Endothelial cell of umbilical vein (primary cell): ENCODE measurements around the gene DAB2. TPM values are rescaled to one million over a fixed set of nuclear protein-coding genes. Genes with fewer than 3 reads are reported as not detected.

ENCODE experiments used
- BruUV-seq: library from RNA; stranded (reverse); fragments of 400-500 nt; replicated peaks from 2 replicates; lab custom pipeline; 2021; lab: Mats Ljungman, UMichigan
- CTCF ChIA-PET: fragments of 300-600, 350-600 bp; sonication (Branson Sonifier 250); formaldehyde crosslinking; loops from one replicate; lab custom pipeline; 2021; ENCODE audit warnings: antibody characterized with exemption, inconsistent platforms; lab: Charles Lee
- POLR2A ChIA-PET: fragments of 300-600, 350-600 bp; sonication (Branson Sonifier 250); formaldehyde crosslinking; loops from one replicate; lab custom pipeline; 2021; ENCODE audit warnings: antibody characterized with exemption, inconsistent platforms; lab: Charles Lee
- DNase-seq: peaks from one replicate; pipeline ENCODE4 v3.0.0-alpha.2; 2011; ENCODE audit warnings: low read depth, low spot score
- FAIRE-seq: peaks from 2 replicates; lab custom pipeline; 2011; peaks lifted over from hg19 to GRCh38; lab: Jason Lieb, UNC
- H2AFZ ChIP-seq: 2 replicates; pipeline ENCODE4 v1.6.0; 2012; ENCODE audit warnings: low read depth, low read length, control low read depth, inconsistent platforms
- H3K27ac ChIP-seq: 2 replicates; pipeline ENCODE4 v1.5.1; 2011; ENCODE audit warnings: low read depth, mild to moderate bottlenecking, control low read depth, low read length, moderate library complexity; ENCODE audit not compliant: insufficient read depth
- H3K27me3 ChIP-seq, 2 experiments: 2 replicates each; pipeline versions ENCODE4 v1.6.0 to v1.6.1; 2011; ENCODE audit warnings: low read length in 2 of 2, mixed read lengths in 1 of 2; ENCODE audit not compliant: control insufficient read depth in 2 of 2, insufficient read depth in 2 of 2
- H3K36me3 ChIP-seq, 2 experiments: 2 replicates in 1 of 2; 3 replicates in 1 of 2; pipeline ENCODE4 v1.5.1; 2011; ENCODE audit warnings: low read length in 2 of 2, mild to moderate bottlenecking in 1 of 2, moderate library complexity in 1 of 2; ENCODE audit not compliant: control insufficient read depth in 2 of 2, insufficient read depth in 2 of 2; ENCODE audit errors: extremely low read depth in 1 of 2
- H3K4me1 ChIP-seq: 3 replicates; pipeline ENCODE4 v1.5.1; 2011; ENCODE audit warnings: mild to moderate bottlenecking, low read length; ENCODE audit not compliant: control insufficient read depth, insufficient read depth; ENCODE audit errors: extremely low read depth
- H3K4me2 ChIP-seq: 2 replicates; pipeline ENCODE4 v1.6.1; 2011; ENCODE audit warnings: low read length, control low read depth, mixed read lengths; ENCODE audit not compliant: insufficient read depth
- H3K4me3 ChIP-seq, 3 experiments: fragments of 200-600 bp in 1 of 3; sonication (generic), shearing (Covaris generic) in 1 of 3; replicated peaks in 1 of 3; 2 replicates each; pipeline ENCODE4 v1.5.1; 2011 to 2016; ENCODE audit warnings: control low read depth in 3 of 3, low read length in 3 of 3, mild to moderate bottlenecking in 2 of 3, inconsistent platforms in 1 of 3, low read depth in 1 of 3, moderate library complexity in 1 of 3; ENCODE audit not compliant: insufficient read depth in 1 of 3
- H3K79me2 ChIP-seq: 2 replicates; pipeline ENCODE4 v1.6.0; 2012; ENCODE audit warnings: low read length, inconsistent platforms; ENCODE audit not compliant: control insufficient read depth, insufficient read depth
- H3K9ac ChIP-seq: replicated peaks from 2 replicates; pipeline ENCODE3; 2011; ENCODE audit warnings: low read length, control low read depth; ENCODE audit not compliant: insufficient read depth; ENCODE audit errors: extremely low read depth
- H3K9me1 ChIP-seq: replicated peaks from 3 replicates; pipeline ENCODE4 v1.6.0; 2011; ENCODE audit warnings: mild to moderate bottlenecking, low read length; ENCODE audit not compliant: control insufficient read depth, insufficient read depth; ENCODE audit errors: extremely low read depth
- H3K9me3 ChIP-seq: replicated peaks from 2 replicates; pipeline ENCODE4 v1.5.1; 2012; ENCODE audit warnings: low read length, inconsistent platforms; ENCODE audit not compliant: control insufficient read depth, insufficient read depth
- H4K20me1 ChIP-seq: replicated peaks from 2 replicates; pipeline ENCODE3; 2011; ENCODE audit warnings: mild to moderate bottlenecking, low read length; ENCODE audit not compliant: control insufficient read depth, insufficient read depth; ENCODE audit errors: extremely low read depth
- EZH2 ChIP-seq: IDR thresholded peaks from 2 replicates; pipeline ENCODE4 v1.6.1; 2012; ENCODE audit warnings: borderline replicate concordance, low read depth, mild to moderate bottlenecking, moderate library complexity, low read length, inconsistent platforms; ENCODE audit not compliant: severe bottlenecking
- FOS ChIP-seq: IDR thresholded peaks from 2 replicates; pipeline ENCODE4 v1.6.1; 2011; ENCODE audit warnings: mild to moderate bottlenecking, low read length, moderate library complexity, borderline replicate concordance; ENCODE audit not compliant: insufficient read depth
- GATA2 ChIP-seq: IDR thresholded peaks from 2 replicates; pipeline ENCODE4 v1.7.0; 2011; ENCODE audit warnings: low read depth, mild to moderate bottlenecking, moderate library complexity, mixed read lengths, low read length; ENCODE audit not compliant: insufficient read length, insufficient read depth
- JUN ChIP-seq: IDR thresholded peaks from 2 replicates; pipeline ENCODE4 v1.6.1; 2011; ENCODE audit warnings: borderline replicate concordance, low read depth; ENCODE audit not compliant: insufficient read length, insufficient read depth
- MYC ChIP-seq: IDR thresholded peaks from one replicate; pipeline ENCODE4 v1.6.1; 2011; ENCODE audit warnings: mild to moderate bottlenecking, low read depth, low read length
- POLR2A ChIP-seq: IDR thresholded peaks from 2 replicates; pipeline ENCODE4 v1.6.1; 2012; ENCODE audit warnings: low read depth, mild to moderate bottlenecking, control low read depth, low read length
- POLR2AphosphoS5 ChIP-seq: IDR thresholded peaks from 2 replicates; pipeline ENCODE4 v1.6.1; 2012; ENCODE audit warnings: low read depth, mild to moderate bottlenecking, control low read depth, low read length, moderate library complexity; ENCODE audit not compliant: insufficient read depth
- dilution Hi-C: fragments of 300-500 bp; cut with MboI; formaldehyde crosslinking; loops from one replicate; pipeline ENCODE4 v1.15.0; 2019; ENCODE audit warnings: low sequenced_read_pairs; ENCODE audit not compliant: extremely low pct_ligation_motif_present
- intact Hi-C: fragments of 100-400 bp; cut with micrococcal nuclease; formaldehyde crosslinking; loops from one replicate; pipeline ENCODE4 v1.10.0; 2022
- polyA plus RNA-seq, 4 experiments: library from polyadenylated mRNA; depleted of rRNA in 3 of 4; stranded (reverse) in 3 of 4; unstranded in 1 of 4; fragments of >200 nt; gene quantifications; 2 replicates each; pipeline versions ENCODE4 v1.2.1 to v1.2.3, GENCODE V29; 2011 to 2012; ENCODE audit warnings: missing spikeins in 1 of 4
- total RNA-seq: library from RNA; stranded (reverse); gene quantifications from 2 replicates; pipeline ENCODE4 v1.2.3, GENCODE V29; 2021
- TF ChIP-seq, protein P1 (sequence below): IDR thresholded peaks from 2 replicates; pipeline ENCODE4 v1.6.1; 2011; ENCODE audit not compliant: insufficient read depth, insufficient read length
- TF ChIP-seq, protein P2 (sequence below), 2 donors: IDR thresholded peaks; 1 replicate in 1 of 2; 2 replicates in 1 of 2; pipeline ENCODE4 v1.5.1; 2011; ENCODE audit warnings: low read length in 2 of 2, mild to moderate bottlenecking in 2 of 2, moderate library complexity in 2 of 2, control low read depth in 1 of 2, inconsistent platforms in 1 of 2, low read depth in 1 of 2; ENCODE audit not compliant: insufficient read depth in 1 of 2; ENCODE audit errors: extremely low read depth in 1 of 2

The DAB2 gene
- total and polyA plus RNA-seq, 2 donors (not counting 3 experiments of a cell fraction or from before 2014, with no cell fraction given), result 168 to 283 TPM

DNA sequence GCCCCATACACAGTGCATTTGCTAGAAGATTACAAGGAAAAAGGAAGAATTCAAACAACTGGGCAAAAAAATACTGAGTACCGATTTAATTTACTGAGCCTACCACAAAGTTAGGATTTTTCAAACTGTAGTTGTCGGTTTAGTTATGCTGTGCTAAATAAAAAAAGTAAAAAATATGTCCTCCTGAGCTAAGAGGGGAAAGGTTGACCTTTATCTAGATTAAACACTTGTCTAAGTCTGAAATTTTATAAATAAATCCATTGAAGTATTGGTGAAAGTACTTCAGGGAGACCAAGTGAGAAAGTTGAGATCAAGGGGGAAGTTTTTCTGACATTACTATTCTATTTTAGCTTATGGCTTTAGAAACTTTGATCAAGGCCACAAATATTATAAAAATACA lies 19.1 kb upstream of the DAB2 start:
- CTCF ChIA-PET, result interaction anchor here (1.2 kb wide), 1 partner anchor 9 kb away, joined by 4 read pairs; no protein-coding TSS in a partner anchor
- intact Hi-C loops, result no loop called here

More for the DNA sequence above, 19.1 kb upstream of the DAB2 start:
- dilution Hi-C loops, result no loop called here
- POLR2A ChIA-PET, result no interaction called here
- Histone ChIP-seq H3K4me3 (no peak overlapping the region), H3K27me3 (no peaks in the 10 kb centered on the region), H2AFZ (no peak overlapping the region), H3K9me3 (no peaks in the 10 kb centered on the region), H4K20me1 (no peaks in the 10 kb centered on the region), H3K4me1 (peaks cover 42% of the 10 kb centered on the region), H3K27ac (no peak overlapping the region), H3K79me2 (no peaks in the 10 kb centered on the region), H3K4me2 (no peak overlapping the region), H3K36me3 (no peaks in the 10 kb centered on the region), H3K9me1 (no peaks in the 10 kb centered on the region), H3K9ac (no peak overlapping the region)
- DNase-seq (no peak), FAIRE-seq (no peak)
- BruUV-seq, result no TSS peak
- TF ChIP-seq, protein P1, sequence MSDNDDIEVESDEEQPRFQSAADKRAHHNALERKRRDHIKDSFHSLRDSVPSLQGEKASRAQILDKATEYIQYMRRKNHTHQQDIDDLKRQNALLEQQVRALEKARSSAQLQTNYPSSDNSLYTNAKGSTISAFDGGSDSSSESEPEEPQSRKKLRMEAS, result no peak
- TF ChIP-seq FOS (no peak), EZH2 (no peak), POLR2AphosphoS5 (no peak), JUN (no peak), GATA2 (no peak), MYC (no peak), POLR2A (no peak)
- TF ChIP-seq, protein P2, sequence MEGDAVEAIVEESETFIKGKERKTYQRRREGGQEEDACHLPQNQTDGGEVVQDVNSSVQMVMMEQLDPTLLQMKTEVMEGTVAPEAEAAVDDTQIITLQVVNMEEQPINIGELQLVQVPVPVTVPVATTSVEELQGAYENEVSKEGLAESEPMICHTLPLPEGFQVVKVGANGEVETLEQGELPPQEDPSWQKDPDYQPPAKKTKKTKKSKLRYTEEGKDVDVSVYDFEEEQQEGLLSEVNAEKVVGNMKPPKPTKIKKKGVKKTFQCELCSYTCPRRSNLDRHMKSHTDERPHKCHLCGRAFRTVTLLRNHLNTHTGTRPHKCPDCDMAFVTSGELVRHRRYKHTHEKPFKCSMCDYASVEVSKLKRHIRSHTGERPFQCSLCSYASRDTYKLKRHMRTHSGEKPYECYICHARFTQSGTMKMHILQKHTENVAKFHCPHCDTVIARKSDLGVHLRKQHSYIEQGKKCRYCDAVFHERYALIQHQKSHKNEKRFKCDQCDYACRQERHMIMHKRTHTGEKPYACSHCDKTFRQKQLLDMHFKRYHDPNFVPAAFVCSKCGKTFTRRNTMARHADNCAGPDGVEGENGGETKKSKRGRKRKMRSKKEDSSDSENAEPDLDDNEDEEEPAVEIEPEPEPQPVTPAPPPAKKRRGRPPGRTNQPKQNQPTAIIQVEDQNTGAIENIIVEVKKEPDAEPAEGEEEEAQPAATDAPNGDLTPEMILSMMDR (IDR thresholded peaks at IDR 0.05; ENCODE audit: extremely low read depth in 1 of 2, insufficient read depth in 1 of 2, low read depth in 1 of 2, low read length in 2 of 2), result no peak
